PC-3 (cell line): ENCODE results near the gene CACNA1B. TPM values are rescaled to one million over a fixed set of nuclear protein-coding genes. Genes with fewer than 3 reads are reported as not detected.

ENCODE experiments used
- ATAC-seq: fragments of 200-7000 bp; cut with Tn5 transposase; 2 replicates; pipeline ENCODE4 v1.9.1; 2020; ENCODE audit warnings: mild to moderate bottlenecking, moderate library complexity
- BruUV-seq: library from RNA; stranded (reverse); fragments of 400-500 nt; replicated peaks from 2 replicates; lab custom pipeline; 2021; lab: Mats Ljungman, UMichigan
- CTCF ChIA-PET: fragments of 300-600 bp; sonication (Branson Sonifier 250); formaldehyde crosslinking; loops from one replicate; lab custom pipeline; 2022; ENCODE audit warnings: antibody characterized with exemption; lab: Charles Lee
- POLR2A ChIA-PET: fragments of 300-600 bp; sonication (Branson Sonifier 250); formaldehyde crosslinking; loops from one replicate; lab custom pipeline; 2022; ENCODE audit warnings: antibody characterized with exemption; ENCODE audit not compliant: unreplicated experiment; lab: Charles Lee
- DNase-seq: peaks from one replicate; pipeline ENCODE4 v3.0.0-alpha.2; 2015
- H2AFZ ChIP-seq: fragments of 300-600 bp; sonication (generic); 2 replicates; pipeline ENCODE4 v1.6.0; 2016; ENCODE audit warnings: antibody characterized with exemption, low read length
- H3F3A ChIP-seq: fragments of 300-600 bp; sonication (generic); one replicate; pipeline ENCODE4 v1.6.0; 2017; ENCODE audit warnings: antibody characterized with exemption, low read length, control low read depth, mild to moderate bottlenecking; ENCODE audit not compliant: unreplicated experiment
- H3K27ac ChIP-seq: fragments of 300-600 bp; sonication (generic); 2 replicates; pipeline ENCODE4 v1.5.1; 2016; ENCODE audit warnings: mild to moderate bottlenecking, low read length
- H3K27me3 ChIP-seq: fragments of 300-600 bp; sonication (generic); 2 replicates; pipeline ENCODE4 v1.6.1; 2016; ENCODE audit warnings: low read length, mixed read lengths
- H3K36me3 ChIP-seq: fragments of 300-600 bp; sonication (generic); 2 replicates; pipeline ENCODE4 v1.6.1; 2016; ENCODE audit warnings: low read depth, mixed run types, low read length, mixed read lengths
- H3K4me1 ChIP-seq: fragments of 300-600 bp; sonication (generic); 2 replicates; pipeline ENCODE4 v1.5.1; 2016; ENCODE audit warnings: low read length; ENCODE audit not compliant: insufficient read depth
- H3K4me2 ChIP-seq: fragments of 300-600 bp; sonication (generic); 2 replicates; pipeline ENCODE4 v1.6.0; 2016; ENCODE audit warnings: low read length
- H3K4me3 ChIP-seq: fragments of 300-600 bp; sonication (generic); 2 replicates; pipeline ENCODE4 v1.5.1; 2016; ENCODE audit warnings: mild to moderate bottlenecking, low read length, mixed read lengths
- H3K79me2 ChIP-seq: fragments of 300-600 bp; sonication (generic); 2 replicates; pipeline ENCODE4 v1.6.1; 2017; ENCODE audit warnings: low read length, mixed read lengths
- H3K9ac ChIP-seq: fragments of 300-600 bp; sonication (generic); 2 replicates; pipeline ENCODE4 v1.6.0; 2016; ENCODE audit warnings: mild to moderate bottlenecking, low read length
- H3K9me2 ChIP-seq: fragments of 300-600 bp; sonication (generic); replicated peaks from 2 replicates; pipeline ENCODE4 v1.6.1; 2016; ENCODE audit warnings: mixed run types, low read length, mixed read lengths
- H3K9me3 ChIP-seq: fragments of 300-600 bp; sonication (generic); 2 replicates; pipeline ENCODE4 v1.6.1; 2016; ENCODE audit warnings: low read length, mixed read lengths
- H4K20me1 ChIP-seq: fragments of 300-600 bp; sonication (generic); 2 replicates; pipeline ENCODE4 v1.6.1; 2016; ENCODE audit warnings: low read length, mixed read lengths
- EZH2 ChIP-seq: fragments of 300-600 bp; sonication (generic); IDR thresholded peaks from one replicate; pipeline ENCODE4 v1.6.1; 2017; ENCODE audit warnings: antibody characterized with exemption, mild to moderate bottlenecking, low read length; ENCODE audit not compliant: unreplicated experiment
- EZH2phosphoT487 ChIP-seq: fragments of 300-600 bp; sonication (generic); IDR thresholded peaks from 2 replicates; pipeline ENCODE4 v1.6.1; 2018; ENCODE audit warnings: mild to moderate bottlenecking, antibody characterized with exemption, low read length, borderline replicate concordance
- intact Hi-C: fragments of 100-400 bp; cut with micrococcal nuclease; formaldehyde crosslinking; loops from 2 replicates; pipeline ENCODE4 v1.9.0; 2023
- total RNA-seq: library from RNA; depleted of rRNA; stranded (reverse); fragments of >200 nt; gene quantifications from 2 replicates; pipeline ENCODE4 v1.2.3, GENCODE V29; 2014
- TF ChIP-seq, protein P1 (sequence below): fragments of 300-600 bp; sonication (generic); conservative IDR thresholded peaks from 2 replicates; pipeline ENCODE4 v1.5.1; 2017; ENCODE audit warnings: antibody characterized with exemption, low read depth, mild to moderate bottlenecking, low read length

The CACNA1B gene
- total RNA-seq, 1 experiment from 2014 or later, result not detected

DNA sequence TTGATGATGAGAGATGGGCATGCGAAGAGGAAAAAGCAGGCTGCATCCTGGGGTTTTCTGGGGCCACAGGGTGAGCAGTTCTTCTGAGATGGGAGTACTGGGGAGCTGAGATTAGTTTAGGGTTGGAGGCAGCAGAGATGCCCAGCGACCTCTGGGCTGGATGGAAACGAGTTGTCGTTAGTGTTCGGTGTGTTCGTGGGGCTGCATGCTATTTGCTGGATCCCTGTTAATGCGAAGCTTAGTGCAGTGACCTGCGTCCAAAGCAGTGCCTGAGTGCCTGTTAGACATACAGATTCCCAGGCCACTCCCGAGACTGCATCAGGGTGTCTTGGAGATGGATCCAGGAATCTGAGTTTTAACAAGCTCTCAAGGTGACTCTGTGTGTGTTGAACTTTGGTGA lies 201.3 kb downstream of the CACNA1B start:
- Histone ChIP-seq H4K20me1 (no peaks in the 10 kb centered on the region), H3K9ac (no peak overlapping the region), H3K27me3 (peaks cover 8% of the 10 kb centered on the region; the same call in 1 of the 2 replicates), H3K27ac (no peak overlapping the region), H3K79me2 (no peaks in the 10 kb centered on the region), H3K4me1 (no peaks in the 10 kb centered on the region), H3K4me3 (no peak overlapping the region), H3F3A (no peaks in the 10 kb centered on the region), H2AFZ (no peak overlapping the region), H3K9me3 (no peaks in the 10 kb centered on the region), H3K36me3 (no peaks in the 10 kb centered on the region), H3K9me2 (no peaks in the 10 kb centered on the region), H3K4me2 (no peak overlapping the region)
- intact Hi-C loops, result no loop called here
- DNase-seq (no peak), ATAC-seq (no peak)
- TF ChIP-seq, protein P1, sequence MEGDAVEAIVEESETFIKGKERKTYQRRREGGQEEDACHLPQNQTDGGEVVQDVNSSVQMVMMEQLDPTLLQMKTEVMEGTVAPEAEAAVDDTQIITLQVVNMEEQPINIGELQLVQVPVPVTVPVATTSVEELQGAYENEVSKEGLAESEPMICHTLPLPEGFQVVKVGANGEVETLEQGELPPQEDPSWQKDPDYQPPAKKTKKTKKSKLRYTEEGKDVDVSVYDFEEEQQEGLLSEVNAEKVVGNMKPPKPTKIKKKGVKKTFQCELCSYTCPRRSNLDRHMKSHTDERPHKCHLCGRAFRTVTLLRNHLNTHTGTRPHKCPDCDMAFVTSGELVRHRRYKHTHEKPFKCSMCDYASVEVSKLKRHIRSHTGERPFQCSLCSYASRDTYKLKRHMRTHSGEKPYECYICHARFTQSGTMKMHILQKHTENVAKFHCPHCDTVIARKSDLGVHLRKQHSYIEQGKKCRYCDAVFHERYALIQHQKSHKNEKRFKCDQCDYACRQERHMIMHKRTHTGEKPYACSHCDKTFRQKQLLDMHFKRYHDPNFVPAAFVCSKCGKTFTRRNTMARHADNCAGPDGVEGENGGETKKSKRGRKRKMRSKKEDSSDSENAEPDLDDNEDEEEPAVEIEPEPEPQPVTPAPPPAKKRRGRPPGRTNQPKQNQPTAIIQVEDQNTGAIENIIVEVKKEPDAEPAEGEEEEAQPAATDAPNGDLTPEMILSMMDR, result no peak
- TF ChIP-seq EZH2, result no peak
- no TSS peak for BruUV-seq
- ChIA-PET POLR2A (no interaction called here), CTCF (no interaction called here)

DNA sequence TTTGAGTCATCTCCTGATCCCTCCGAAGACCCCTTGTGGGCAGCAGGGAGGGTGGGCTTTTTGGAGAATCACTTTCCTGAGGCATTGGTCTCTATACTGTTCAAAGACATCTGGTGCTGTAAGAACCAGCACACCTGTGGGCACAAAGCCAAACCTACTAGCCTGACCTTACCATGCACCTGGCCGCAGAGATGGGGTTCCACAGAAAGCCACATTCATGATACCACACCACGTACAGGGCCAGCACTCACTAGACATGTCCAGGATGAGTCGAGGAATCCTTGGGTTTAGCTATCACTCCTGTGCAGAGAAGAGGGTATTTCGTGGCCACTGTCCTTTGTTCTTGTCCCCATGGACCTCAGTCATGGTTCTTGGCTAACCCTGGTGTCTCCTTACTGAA lies 203.4 kb downstream of the CACNA1B start:
- no peaks in the 10 kb centered on the region for H3K79me2 ChIP-seq
- H3K9me3 ChIP-seq, result no peaks in the 10 kb centered on the region
- TF ChIP-seq EZH2 (no peak), EZH2phosphoT487 (no peak)
- TF ChIP-seq, protein P1, result no peak
- H3K27ac ChIP-seq, result no peak overlapping the region
- intact Hi-C loops, result no loop called here
- H3K4me2 ChIP-seq, result no peak overlapping the region
- DNase-seq (no peak), ATAC-seq (no peak)
- no peak overlapping the region for H3K4me3 ChIP-seq
- H3K4me1 ChIP-seq, result no peaks in the 10 kb centered on the region
- no peak overlapping the region for H3K9ac ChIP-seq
- H3K9me2 ChIP-seq, result no peaks in the 10 kb centered on the region
- no peak overlapping the region for H2AFZ ChIP-seq
- H3K27me3 ChIP-seq, result peaks cover 4% of the 10 kb centered on the region; the same call in 1 of the 2 replicates
- no peaks in the 10 kb centered on the region for H4K20me1 ChIP-seq
- no peaks in the 10 kb centered on the region for H3K36me3 ChIP-seq
- BruUV-seq, result no TSS peak
- ChIA-PET POLR2A (interaction anchor here (0.6 kb wide), 1 partner anchor 10 kb away, joined by 5 read pairs; no protein-coding TSS in a partner anchor), CTCF (no interaction called here)
- H3F3A ChIP-seq, result no peaks in the 10 kb centered on the region

DNA sequence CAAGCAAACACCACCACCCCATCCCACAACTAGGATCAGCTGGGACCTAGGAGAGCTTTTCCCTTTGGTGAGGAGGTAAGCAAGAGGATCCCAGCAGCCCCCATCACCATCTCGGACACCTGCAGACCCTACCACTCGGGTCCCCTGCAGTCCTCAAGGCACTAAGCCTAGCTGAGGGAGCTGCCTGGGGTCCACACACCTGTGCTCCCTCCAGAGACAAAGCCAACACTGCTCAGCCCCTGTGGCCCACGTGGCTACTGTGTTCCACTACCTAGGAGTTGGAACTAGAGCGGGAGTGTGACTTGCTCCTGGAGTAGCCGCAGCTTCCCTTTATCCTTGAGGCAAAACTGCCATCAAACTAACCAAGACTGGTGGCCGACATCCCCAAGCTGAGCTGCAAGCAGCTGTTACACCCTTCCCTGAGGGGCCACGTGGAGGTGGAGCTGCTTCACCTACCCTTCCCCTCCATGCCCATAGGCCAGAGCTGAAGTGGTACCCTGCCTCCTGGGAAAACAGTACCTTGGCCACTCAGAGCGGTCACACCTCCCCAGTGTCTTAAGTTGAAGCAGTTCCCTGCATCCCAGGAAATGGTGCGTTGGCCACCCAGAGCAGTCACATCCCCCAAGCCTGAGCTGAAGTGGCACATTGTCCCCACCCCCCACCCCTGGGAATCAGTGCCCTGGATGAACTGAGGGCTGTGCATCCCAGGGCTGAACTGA lies 205.5 kb downstream of the CACNA1B start:
- intact Hi-C loops, result no loop called here
- no TSS peak for BruUV-seq
- H3K36me3 ChIP-seq, result no peaks in the 10 kb centered on the region
- ChIA-PET CTCF (no interaction called here), POLR2A (no interaction called here)
- no peaks in the 10 kb centered on the region for H3K9me3 ChIP-seq
- DNase-seq, result no peak
- no peak overlapping the region for H3K9ac ChIP-seq
- no peaks in the 10 kb centered on the region for H3K4me1 ChIP-seq
- peaks cover 4% of the 10 kb centered on the region; the same call in 1 of the 2 replicates for H3K27me3 ChIP-seq
- H3K27ac ChIP-seq, result no peak overlapping the region
- no peak overlapping the region for H2AFZ ChIP-seq
- ATAC-seq, result no peak
- no peak overlapping the region for H3K4me3 ChIP-seq
- no peak overlapping the region for H3K4me2 ChIP-seq
- no peaks in the 10 kb centered on the region for H3F3A ChIP-seq
- no peaks in the 10 kb centered on the region for H3K9me2 ChIP-seq
- H4K20me1 ChIP-seq, result no peaks in the 10 kb centered on the region
- no peaks in the 10 kb centered on the region for H3K79me2 ChIP-seq
- TF ChIP-seq EZH2 (no peak), EZH2phosphoT487 (no peak)
- TF ChIP-seq, protein P1, result no peak
